ENCODE measurements around the gene CYCS.
"Not testable (repeated sequence)": the region's sequence is repeated elsewhere in the genome, so short reads cannot be mapped to it uniquely, and the experiment has no call there.

- TF ChIP-seq CTCF (IDR thresholded peaks at IDR 0.05), result peak in 5 of 6 experiments; percentile 35 to 61 (median 53)
- not testable (repeated sequence) for TF ChIP-seq POLR2A (IDR thresholded peaks at IDR 0.05)
These were observed 35.0 kb upstream of the CYCS start for GRCh38 chr7:25159983-25160596.

Data from Peyer's patch (tissue), 4 donors.